Stimulated activated naive CD4-positive, alpha-beta T cell (primary cell): ENCODE data around the gene PTPRR.
"Not testable (repeated sequence)": the region's sequence is repeated elsewhere in the genome, so short reads cannot be mapped to it uniquely, and the experiment has no call there.

Experiments used
- DNase-seq, 6 experiments: peaks; one replicate each; lab custom pipeline; 2025; lab: John Stamatoyannopoulos, UW

The PTPRR gene

GRCh38 chr12:70741256-70741655, 179.3 kb downstream of the PTPRR start:
- no peak for DNase-seq

- no peak for DNase-seq
Observed at GRCh38 chr12:70739756-70740155, 180.8 kb downstream of the PTPRR start.

- DNase-seq = no peak
Observed at GRCh38 chr12:70736351-70737133, 184.0 kb downstream of the PTPRR start.

GRCh38 chr12:70735197-70735596, 185.3 kb downstream of the PTPRR start:
- DNase-seq = not testable (repeated sequence)

GRCh38 chr12:70733385-70733784, 187.2 kb downstream of the PTPRR start:
- no peak for DNase-seq

GRCh38 chr12:70732287-70732686, 188.3 kb downstream of the PTPRR start:
- no peak for DNase-seq

GRCh38 chr12:70730675-70731180, 189.8 kb downstream of the PTPRR start:
- no peak for DNase-seq

GRCh38 chr12:70724444-70724843, 196.1 kb downstream of the PTPRR start:
- DNase-seq = no peak

- peak in 1 of 6 experiments; percentile 5 for DNase-seq
Observed at GRCh38 chr12:70722584-70723343, 197.8 kb downstream of the PTPRR start.

GRCh38 chr12:70721656-70722357, 198.7 kb downstream of the PTPRR start:
- no peak for DNase-seq

- no peak for DNase-seq
Observed at GRCh38 chr12:70721216-70721615, 199.3 kb downstream of the PTPRR start.

- DNase-seq = peak in 2 of 6 experiments; percentile 7 to 13
Observed at GRCh38 chr12:70719672-70720420, 200.7 kb downstream of the PTPRR start.

GRCh38 chr12:70719071-70719470, 201.5 kb downstream of the PTPRR start:
- no peak for DNase-seq

GRCh38 chr12:70711831-70712230, 208.7 kb downstream of the PTPRR start:
- no peak for DNase-seq

GRCh38 chr12:70709022-70709421, 211.5 kb downstream of the PTPRR start:
- DNase-seq = no peak

- DNase-seq = no peak
Observed at GRCh38 chr12:70706611-70707010, 213.9 kb downstream of the PTPRR start.

- no peak for DNase-seq
Observed at GRCh38 chr12:70698345-70698744, 222.2 kb downstream of the PTPRR start.

- no peak for DNase-seq
Observed at GRCh38 chr12:70695361-70696023, 225.0 kb downstream of the PTPRR start.

GRCh38 chr12:70692681-70693288, 227.8 kb downstream of the PTPRR start:
- DNase-seq = no peak

GRCh38 chr12:70691018-70691672, 229.4 kb downstream of the PTPRR start:
- no peak for DNase-seq
